ENCODE measurements around the gene CDK13.

Gene CDK13

GRCh38 chr7:39937366-39938153 is 12.5 kb upstream of the CDK13 start:
- ATAC-seq: no peak
- TF ChIP-seq ARNTL (CRISPR knock-in tag; IDR thresholded peaks at IDR 0.05; ENCODE audit: borderline replicate concordance, low read depth): no peak
- TF ChIP-seq ESRRG (CRISPR knock-in tag; IDR thresholded peaks at IDR 0.05): no peak
- no peak for TF ChIP-seq ZNF565 (CRISPR knock-in tag; conservative IDR thresholded peaks at IDR 0.05; ENCODE audit: low read depth)
- TF ChIP-seq PATZ1 (CRISPR knock-in tag; IDR thresholded peaks at IDR 0.05; ENCODE audit: borderline replicate concordance): no peak
- no peak for TF ChIP-seq PPARA (CRISPR knock-in tag; IDR thresholded peaks at IDR 0.05; ENCODE audit: borderline replicate concordance)
- TF ChIP-seq ZC3H10 (CRISPR knock-in tag; IDR thresholded peaks at IDR 0.05): no peak
- TF ChIP-seq ZNF70 (CRISPR knock-in tag; IDR thresholded peaks at IDR 0.05): no peak

GRCh38 chr7:39942883-39943282 is 7.2 kb upstream of the CDK13 start:
- TF ChIP-seq CREB5 (CRISPR knock-in tag; IDR thresholded peaks at IDR 0.05; ENCODE audit: low read depth): no peak
- TF ChIP-seq TSHZ2 (CRISPR knock-in tag; IDR thresholded peaks at IDR 0.05): no peak
- no peak for TF ChIP-seq OSR1 (CRISPR knock-in tag; IDR thresholded peaks at IDR 0.05)
- TF ChIP-seq CSDC2 (CRISPR knock-in tag; IDR thresholded peaks at IDR 0.05): no peak
- no peak for TF ChIP-seq PATZ1 (CRISPR knock-in tag; IDR thresholded peaks at IDR 0.05; ENCODE audit: borderline replicate concordance)
- peak; percentile 96 for TF ChIP-seq ZNF8 (CRISPR knock-in tag; IDR thresholded peaks at IDR 0.05)
- no peak for TF ChIP-seq SNAI2 (CRISPR knock-in tag; IDR thresholded peaks at IDR 0.05)
- TF ChIP-seq ZFP30 (CRISPR knock-in tag; IDR thresholded peaks at IDR 0.05): no peak
- ATAC-seq: no peak

- TF ChIP-seq TCF4 (CRISPR knock-in tag; IDR thresholded peaks at IDR 0.05; ENCODE audit: borderline replicate concordance) (no peak), CREB5 (CRISPR knock-in tag; IDR thresholded peaks at IDR 0.05; ENCODE audit: low read depth) (no peak), ESRRG (CRISPR knock-in tag; IDR thresholded peaks at IDR 0.05) (no peak), PATZ1 (CRISPR knock-in tag; IDR thresholded peaks at IDR 0.05; ENCODE audit: borderline replicate concordance) (no peak)
- ATAC-seq: no peak
These were observed 3.4 kb upstream of the CDK13 start for GRCh38 chr7:39946693-39947092.
